NCI-H1105 treated with DMSO at 0.1 percent for 48 hours (cell line): ENCODE measurements around the gene DNMBP.
"Not testable (repeated sequence)": the region's sequence is repeated elsewhere in the genome, so short reads cannot be mapped to it uniquely, and the experiment has no call there.

Experiments
- DNase-seq: peaks from one replicate; lab custom pipeline; 2025; lab: John Stamatoyannopoulos, UW

DNMBP gene

DNA sequence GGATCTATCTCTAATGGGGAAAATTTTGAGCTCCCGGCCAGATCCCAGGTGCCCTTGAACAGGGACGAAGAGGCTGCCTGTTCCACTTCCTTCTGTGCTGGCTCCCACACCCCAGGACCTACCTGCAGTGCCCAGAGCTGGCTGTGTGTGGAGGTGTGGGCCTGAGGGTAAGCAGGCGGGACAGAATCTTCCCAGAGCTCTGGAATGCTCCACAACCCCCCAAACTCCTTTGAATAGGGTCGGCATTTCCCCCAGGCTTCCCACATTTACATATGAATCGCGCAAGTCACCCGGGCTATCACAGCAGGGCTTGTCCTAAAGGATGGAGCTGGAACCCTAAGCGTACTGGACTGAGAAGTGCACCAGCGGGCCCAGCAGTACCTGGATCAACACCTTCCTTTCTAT, 95.9 kb downstream of the DNMBP start:
- no peak for DNase-seq

- no peak for DNase-seq
Measured at GRCh38 chr10:99912041-99912440, 97.7 kb downstream of the DNMBP start.

DNA sequence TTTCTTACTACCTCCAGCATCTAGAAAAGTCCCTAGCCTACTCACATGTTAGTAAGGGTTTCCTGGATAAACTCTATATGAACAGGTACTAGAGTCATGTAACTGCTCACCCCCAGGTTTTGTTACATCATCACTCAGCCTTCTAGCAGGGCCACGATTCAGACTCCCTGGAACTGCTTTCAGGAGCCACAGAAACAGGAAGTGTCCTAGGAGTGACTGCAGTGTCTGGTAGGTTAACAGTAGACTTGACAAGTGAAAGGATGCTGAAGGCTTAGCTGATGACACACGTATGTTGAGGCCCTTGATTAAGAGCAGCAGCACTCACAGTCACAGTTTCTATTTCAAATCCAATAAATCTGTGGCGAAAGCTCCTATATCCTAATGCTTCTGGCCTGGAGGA, 101.2 kb downstream of the DNMBP start:
- no peak for DNase-seq

DNA sequence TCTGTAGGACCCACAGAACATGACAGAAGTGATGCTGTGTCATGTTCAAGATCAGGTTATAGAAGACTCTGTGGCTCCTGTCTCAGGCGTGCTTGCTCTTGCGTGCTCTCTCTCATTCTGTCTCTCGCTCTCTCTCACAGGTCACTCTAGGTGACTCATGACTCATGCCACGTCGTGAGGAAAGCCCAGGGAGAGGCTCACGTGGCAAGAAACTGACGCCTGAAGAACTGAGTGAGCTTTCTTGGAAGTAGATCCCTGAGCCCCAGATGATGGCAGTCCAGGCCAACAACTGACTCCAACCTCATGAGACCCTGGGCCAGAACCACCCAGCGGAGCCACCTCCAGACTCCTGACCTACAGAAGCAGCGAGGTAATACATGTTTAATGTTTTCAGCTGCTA, 103.3 kb downstream of the DNMBP start:
- DNase-seq = no peak

GRCh38 chr10:99905971-99906370, 103.8 kb downstream of the DNMBP start:
- DNase-seq = no peak

GRCh38 chr10:99895867-99896266, 113.9 kb downstream of the DNMBP start:
- no peak for DNase-seq

- not testable (repeated sequence) for DNase-seq
Measured at GRCh38 chr10:99895066-99895465, 114.7 kb downstream of the DNMBP start.

DNA sequence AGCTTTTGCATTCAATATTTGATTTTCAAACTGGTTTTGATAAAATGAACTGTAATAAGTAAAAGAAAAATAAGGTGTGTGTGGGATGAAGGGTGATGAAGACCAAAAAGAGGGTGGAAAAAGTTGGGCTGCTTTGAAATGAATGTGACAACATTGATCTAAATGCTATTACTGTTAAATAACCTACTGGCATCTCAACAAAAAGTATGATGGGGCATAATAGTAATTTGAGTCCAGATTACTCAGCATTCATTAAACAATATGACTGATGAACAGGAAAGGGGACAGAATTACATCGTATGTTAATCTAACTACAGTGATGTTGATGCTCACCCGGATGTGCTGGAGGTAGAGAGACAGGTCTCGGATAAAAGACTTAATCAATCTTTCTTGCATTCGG, 115.1 kb downstream of the DNMBP start:
- DNase-seq = no peak

- DNase-seq = no peak
Measured at GRCh38 chr10:99888622-99889021, 121.1 kb downstream of the DNMBP start.

GRCh38 chr10:99883523-99883922, 126.2 kb downstream of the DNMBP start:
- no peak for DNase-seq

DNA sequence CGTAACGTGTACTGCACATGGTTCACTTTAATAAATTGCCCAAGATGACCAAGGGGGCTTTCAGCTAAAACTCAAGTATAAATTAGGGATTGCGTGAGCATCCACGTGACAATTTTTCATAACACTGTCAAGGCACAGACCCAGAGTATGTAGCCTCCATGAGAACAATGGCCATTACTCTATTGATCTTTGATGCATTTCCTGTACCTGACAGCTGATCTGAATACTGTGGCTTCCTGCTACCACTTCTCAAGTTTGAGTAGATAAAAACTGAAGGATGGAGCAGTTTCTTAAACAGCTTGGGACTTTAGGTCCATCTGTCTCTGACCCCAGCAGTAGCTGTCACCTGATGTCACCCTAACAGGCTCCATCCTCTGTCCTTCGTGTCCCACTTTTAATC, 128.4 kb downstream of the DNMBP start:
- no peak for DNase-seq

DNA sequence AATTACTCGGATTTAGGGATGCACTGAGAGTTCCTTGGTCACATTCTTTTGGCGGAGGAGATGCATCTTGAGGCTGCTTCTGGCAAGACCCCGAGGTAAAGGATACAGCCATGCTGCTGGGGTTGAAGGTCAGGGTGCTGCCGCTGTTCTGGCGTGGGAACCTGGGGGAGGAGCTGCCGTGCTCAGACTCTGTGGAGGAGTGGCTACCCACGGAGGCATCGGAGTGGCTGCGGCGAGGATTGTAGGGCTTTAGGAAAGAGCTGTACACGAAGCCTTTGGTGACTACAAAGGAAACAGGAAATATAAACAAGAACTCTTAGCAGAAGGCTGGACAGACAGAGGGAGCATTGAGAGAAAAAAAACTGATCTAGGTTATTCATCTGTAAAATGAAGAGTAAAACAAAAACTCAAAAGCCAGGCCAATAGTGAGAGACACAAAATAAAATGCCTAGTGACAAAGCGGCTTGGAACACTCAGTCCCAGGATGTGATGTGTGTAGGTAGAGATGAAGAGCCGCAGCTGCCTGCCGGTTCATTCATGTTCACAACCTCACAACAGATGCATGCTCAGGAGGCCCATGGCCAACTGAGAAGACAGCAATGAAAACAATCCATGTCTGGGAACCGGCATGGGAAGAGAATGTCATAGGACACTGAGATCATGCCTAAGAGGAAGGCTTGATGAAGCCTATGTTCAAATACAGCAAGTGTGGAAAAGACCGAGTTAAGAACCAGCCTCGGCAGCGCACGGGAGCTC, 129.5 kb downstream of the DNMBP start:
- no peak for DNase-seq

- no peak for DNase-seq
Measured at GRCh38 chr10:99875473-99875872, 134.3 kb downstream of the DNMBP start.

- no peak for DNase-seq
Measured at GRCh38 chr10:99874341-99875085, 135.2 kb downstream of the DNMBP start.

DNA sequence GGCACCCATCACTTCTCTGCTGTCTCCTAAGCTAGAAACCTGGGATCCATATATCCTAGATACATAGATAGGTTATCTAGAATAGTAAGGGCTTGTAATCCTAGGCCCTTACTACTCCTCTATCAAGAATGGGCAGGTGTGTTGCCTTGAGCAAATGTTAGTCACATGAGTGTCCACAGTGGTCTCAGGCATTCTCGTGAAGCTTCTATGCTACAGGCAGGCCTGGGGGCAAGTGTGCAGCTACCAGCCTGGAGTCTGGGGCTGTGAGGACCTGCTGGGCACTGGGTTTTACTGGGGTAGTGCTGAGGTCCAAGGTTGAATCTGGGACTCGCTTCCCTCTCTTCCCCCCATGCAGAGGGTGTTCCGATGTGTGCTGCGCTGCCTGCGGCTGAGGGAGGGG, 135.9 kb downstream of the DNMBP start:
- no peak for DNase-seq

DNA sequence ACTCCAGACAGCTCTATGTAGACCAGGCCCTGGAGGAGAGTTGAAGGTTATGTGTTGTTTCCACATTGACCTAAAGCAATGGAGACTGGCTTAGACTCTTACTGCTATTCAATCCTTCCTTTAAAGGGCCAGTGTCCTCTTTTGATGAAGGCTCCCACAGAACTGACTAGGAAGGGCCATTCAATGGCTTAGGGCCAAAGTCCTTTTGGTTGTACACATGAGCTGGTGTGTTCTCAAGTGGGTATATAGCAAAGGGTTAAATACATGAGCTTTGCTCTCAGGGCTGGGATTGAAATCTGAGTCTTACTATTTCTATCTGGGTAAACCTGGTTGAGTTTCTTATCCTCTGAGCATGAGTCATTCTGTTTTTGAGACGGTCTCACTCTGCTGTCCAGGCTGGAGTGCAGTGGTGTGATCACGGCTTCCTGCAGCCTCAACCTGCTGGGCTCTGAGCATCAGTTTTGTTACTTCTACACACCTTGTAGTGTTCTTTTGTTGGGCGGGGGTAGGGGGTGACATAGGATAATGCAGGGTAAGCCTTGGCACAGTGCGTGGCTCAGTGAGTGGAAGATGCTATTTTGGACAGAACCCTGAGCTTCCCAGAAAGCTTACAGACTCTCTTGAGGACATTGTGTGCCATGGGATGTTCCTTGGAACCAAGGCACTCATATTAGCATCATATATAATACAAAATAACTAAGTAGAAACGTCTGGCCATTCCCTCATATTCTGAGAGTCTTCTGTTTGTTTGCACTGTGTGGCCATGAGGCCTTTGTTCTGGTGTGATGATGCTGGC, 137.2 kb downstream of the DNMBP start:
- no peak for DNase-seq

- no peak for DNase-seq
Measured at GRCh38 chr10:99870123-99870730, 139.5 kb downstream of the DNMBP start.

GRCh38 chr10:99869581-99870122, 140.1 kb downstream of the DNMBP start:
- no peak for DNase-seq

DNA sequence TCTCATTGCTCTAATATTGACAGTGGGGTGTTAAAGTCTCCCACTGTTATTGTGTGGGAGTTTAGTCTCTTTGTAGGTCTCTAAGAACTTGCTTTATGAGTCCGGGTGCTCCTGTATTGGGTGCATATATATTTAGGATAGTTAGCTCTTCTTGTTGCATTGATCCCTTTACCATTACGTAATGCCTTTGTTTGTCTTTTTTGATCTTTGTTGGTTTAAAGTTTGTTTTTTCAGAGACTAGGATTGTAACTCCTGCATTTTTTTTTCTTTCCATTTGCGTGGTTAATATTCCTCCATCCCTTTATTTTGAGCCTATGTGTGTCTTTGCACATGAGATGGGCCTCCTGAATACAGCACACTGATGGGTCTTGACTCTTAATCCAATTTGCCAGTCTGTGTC, 142.5 kb downstream of the DNMBP start:
- not testable (repeated sequence) for DNase-seq

GRCh38 chr10:99863535-99864240, 146.1 kb downstream of the DNMBP start:
- DNase-seq = not testable (repeated sequence)

GRCh38 chr10:99860466-99860865, 149.3 kb downstream of the DNMBP start:
- DNase-seq = no peak
